Measurements from ENCODE around the gene SPECC1. TPM values are rescaled to one million over a fixed set of nuclear protein-coding genes. Genes with fewer than 3 reads are reported as not detected.
A peak's percentile ranks its signal among the peaks of the same experiment; 100 is the strongest.

SPECC1 gene
- total RNA-seq, 1 donor from 2014 or later = 6.0 TPM

DNA sequence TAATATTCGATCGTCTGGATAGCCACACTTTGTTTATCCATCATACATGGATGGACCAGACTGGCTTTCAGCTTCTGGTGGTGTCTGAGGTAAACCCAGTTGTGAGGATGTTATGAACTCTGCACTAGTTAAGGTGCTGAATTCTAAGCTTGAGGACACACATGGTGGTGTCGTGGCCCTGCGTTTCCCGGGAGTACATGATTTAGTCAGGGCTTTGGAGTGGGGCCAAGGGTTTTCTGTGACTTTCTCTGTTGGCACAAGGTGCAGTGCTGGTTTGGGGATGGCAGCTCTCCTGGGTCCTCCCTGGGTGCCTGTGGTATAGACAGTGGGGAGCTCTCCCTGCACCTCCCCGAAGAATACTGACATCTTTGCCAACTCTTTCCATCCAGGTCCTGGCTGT lies 116.6 kb downstream of the SPECC1 start:
- H3K9me3 Mint-ChIP-seq = no peaks in the 10 kb centered on the region
- no peaks in the 10 kb centered on the region for H3K36me3 Mint-ChIP-seq (ENCODE audit: low read depth)
- no peak overlapping the region for H3K27ac Mint-ChIP-seq
- no peaks in the 10 kb centered on the region for H3K4me1 Mint-ChIP-seq
- no peak for DNase-seq
- peaks cover 17% of the 10 kb centered on the region for H3K27me3 Mint-ChIP-seq
- H3K4me3 Mint-ChIP-seq = no peak overlapping the region
- intact Hi-C loops (cut with micrococcal nuclease) = no loop called here

DNA sequence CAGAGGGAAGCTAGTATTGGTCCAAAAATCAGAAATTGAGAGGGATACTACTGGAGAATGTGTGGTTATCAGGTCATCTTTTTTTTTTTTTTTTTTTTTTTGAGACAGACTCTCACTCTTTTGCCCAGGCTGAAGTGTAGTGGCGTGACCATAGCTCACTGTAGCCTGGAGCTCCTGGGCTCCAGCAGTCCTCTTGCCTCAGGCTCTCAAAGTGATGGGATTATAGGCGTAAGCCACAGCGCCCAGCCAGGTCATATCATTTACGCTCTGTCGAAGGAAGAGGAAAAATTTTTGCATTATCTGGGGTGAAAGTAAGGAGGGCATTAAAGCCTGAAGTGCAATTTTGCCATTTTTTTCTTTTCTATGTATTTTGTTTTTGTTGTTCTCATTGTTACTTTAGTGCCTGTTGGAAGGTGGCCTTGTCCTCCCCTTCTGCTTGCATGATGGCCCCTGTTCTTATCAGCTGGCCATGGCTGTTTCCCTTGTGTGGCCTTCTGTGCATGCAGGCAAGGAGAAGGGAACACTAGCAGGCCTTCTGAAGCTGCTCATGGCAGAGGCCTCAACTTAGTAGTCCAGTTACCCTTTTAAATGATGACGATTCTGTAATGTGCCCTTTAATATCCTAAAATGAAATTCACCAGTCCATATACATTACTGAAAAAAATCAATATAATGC lies 118.3 kb downstream of the SPECC1 start:
- Mint-ChIP-seq H3K4me1 (no peaks in the 10 kb centered on the region), H3K9me3 (no peaks in the 10 kb centered on the region), H3K27me3 (peaks cover 18% of the 10 kb centered on the region), H3K27ac (no peak overlapping the region), H3K36me3 (ENCODE audit: low read depth) (no peaks in the 10 kb centered on the region), H3K4me3 (no peak overlapping the region)
- no peak for DNase-seq
- intact Hi-C loops (cut with micrococcal nuclease) = no loop called here

DNA sequence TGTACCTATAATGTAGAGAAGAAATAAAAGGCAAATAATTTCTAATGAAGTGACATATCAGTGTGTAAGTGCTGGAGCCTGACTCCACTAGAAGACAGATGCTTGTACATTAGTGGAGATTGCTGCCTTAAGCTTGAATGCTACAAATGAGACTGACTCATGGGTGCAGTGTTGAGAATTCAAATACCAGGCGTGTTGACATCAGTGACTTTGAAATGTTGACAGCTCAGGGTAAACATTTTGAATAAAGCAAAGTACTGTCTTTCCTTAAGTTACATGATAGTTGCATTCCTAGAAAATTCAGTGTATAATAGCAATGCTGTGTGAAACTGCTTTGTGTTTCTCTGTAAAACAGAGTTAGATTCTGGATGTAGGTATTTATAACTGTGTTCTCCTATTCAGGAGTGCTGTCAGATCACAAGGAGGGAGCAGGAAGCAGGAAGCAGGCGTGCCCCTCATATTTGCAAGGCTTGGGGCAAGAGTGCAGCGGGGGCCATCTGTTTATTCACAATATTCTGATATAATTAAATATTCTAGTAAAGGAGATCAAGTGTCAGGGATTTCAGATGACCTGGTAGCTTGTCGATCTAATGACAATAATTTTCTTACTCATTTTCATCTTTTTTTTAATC lies 119.0 kb downstream of the SPECC1 start:
- H3K4me3 Mint-ChIP-seq = no peak overlapping the region
- no peaks in the 10 kb centered on the region for H3K9me3 Mint-ChIP-seq
- no peaks in the 10 kb centered on the region for H3K4me1 Mint-ChIP-seq
- no peak overlapping the region for H3K27ac Mint-ChIP-seq
- H3K36me3 Mint-ChIP-seq (ENCODE audit: low read depth) = no peaks in the 10 kb centered on the region
- DNase-seq = no peak
- H3K27me3 Mint-ChIP-seq = peaks cover 20% of the 10 kb centered on the region
- intact Hi-C loops (cut with micrococcal nuclease) = no loop called here

DNA sequence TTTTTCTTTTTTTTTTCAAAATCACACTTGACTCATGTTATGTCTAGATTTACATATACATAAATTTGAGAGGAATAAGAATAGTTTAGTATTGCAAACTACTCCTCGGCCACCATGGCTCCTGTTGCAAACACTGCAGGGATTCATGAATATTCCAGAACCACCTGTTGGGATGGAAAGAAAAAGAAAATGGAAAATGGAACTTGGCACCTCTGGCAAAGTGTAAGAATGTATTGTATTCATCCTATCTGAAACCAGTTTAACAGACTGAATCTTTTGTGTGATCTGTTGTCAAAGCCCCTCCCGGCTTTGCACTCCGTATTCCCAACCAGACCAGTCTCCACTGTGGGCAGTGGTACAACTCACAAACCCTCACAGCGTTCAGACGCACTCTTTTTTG lies 124.4 kb downstream of the SPECC1 start:
- H3K4me3 Mint-ChIP-seq = no peak overlapping the region
- H3K9me3 Mint-ChIP-seq = no peaks in the 10 kb centered on the region
- intact Hi-C loops (cut with micrococcal nuclease) = no loop called here
- H3K4me1 Mint-ChIP-seq = no peaks in the 10 kb centered on the region
- H3K27ac Mint-ChIP-seq = no peak overlapping the region
- no peak for DNase-seq
- no peaks in the 10 kb centered on the region for H3K36me3 Mint-ChIP-seq (ENCODE audit: low read depth)
- H3K27me3 Mint-ChIP-seq = peaks cover 14% of the 10 kb centered on the region

DNA sequence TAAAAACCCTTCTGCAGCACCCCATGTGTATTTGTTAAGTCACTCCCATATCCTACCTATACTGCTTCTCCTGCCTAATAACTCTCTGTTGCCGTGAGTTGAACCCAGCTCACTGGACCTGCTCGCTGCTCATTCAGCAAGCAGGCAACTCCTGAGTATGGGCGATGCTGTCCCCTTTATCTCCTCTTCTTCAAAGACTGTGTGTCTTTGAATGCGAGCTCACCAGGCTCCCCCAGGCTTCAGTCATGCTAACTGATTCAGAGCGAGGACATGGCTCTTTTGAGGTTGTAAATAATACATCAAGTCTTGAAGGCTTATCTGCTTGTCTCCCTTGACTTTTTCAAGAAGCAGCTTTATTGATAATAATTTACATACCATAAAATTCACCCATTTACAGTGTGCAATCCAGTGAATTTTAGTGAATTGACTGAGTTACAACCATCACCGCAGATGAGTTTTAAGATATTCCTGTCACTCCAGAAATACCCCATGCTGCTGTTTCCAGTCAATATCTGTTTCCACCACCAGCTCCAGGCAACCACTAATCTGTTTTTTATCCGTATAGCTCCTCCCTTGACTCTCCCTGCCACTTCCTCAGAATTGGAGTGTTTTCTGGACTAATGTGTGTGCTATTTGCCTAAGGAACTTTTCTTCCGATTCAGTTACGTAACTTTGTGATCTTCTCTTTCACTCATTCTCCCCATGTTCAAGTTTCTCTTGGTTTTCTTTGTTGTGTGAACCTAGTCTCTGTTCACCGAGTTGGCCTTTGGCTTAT lies 132.2 kb downstream of the SPECC1 start:
- Mint-ChIP-seq H3K4me1 (no peaks in the 10 kb centered on the region), H3K27me3 (peaks cover 12% of the 10 kb centered on the region), H3K9me3 (no peaks in the 10 kb centered on the region), H3K27ac (no peak overlapping the region), H3K4me3 (no peak overlapping the region), H3K36me3 (ENCODE audit: low read depth) (no peaks in the 10 kb centered on the region)
- intact Hi-C loops (cut with micrococcal nuclease) = no loop called here
- DNase-seq = no peak

DNA sequence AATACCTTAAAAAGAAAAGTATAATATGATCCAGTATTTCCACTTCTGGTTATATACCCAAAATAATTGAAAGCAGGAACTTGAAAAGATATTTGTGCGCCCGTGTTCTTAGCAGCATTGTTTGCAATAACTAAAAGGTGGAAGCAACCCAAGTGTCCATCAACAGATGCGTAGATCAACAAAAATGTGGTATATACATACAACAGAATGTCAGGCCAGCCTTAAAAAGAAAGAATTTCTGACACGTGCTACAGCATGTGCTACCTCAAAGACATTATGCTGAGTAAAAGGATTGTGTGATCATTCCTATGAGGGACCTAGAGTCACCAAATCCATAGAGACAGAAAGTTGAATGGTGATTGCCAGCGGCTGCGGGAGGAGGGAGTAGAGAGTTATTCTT lies 133.1 kb downstream of the SPECC1 start:
- peaks cover 12% of the 10 kb centered on the region for H3K27me3 Mint-ChIP-seq
- no peak overlapping the region for H3K4me3 Mint-ChIP-seq
- no peak overlapping the region for H3K27ac Mint-ChIP-seq
- H3K4me1 Mint-ChIP-seq = no peaks in the 10 kb centered on the region
- no peaks in the 10 kb centered on the region for H3K36me3 Mint-ChIP-seq (ENCODE audit: low read depth)
- intact Hi-C loops (cut with micrococcal nuclease) = no loop called here
- DNase-seq = no peak
- H3K9me3 Mint-ChIP-seq = no peaks in the 10 kb centered on the region

DNA sequence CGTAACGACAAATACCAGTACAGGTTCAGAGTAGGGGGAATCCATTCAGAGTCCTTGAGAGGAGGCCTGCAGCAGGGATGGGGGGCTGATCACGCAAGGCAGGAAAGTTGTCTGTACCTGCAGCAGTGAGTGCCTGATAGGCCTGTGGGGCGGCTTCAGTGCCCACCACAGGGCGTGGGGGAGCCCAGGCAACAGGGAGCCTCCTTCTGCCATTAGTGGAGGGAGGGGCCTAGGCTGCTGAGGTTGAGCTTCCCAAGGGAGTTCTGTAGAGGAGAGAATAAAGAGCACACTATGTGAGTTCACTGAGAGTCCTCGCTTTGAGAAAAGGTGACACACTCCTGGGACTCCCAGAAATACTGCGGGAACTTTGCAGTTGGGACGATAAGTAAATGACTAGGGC lies 134.6 kb downstream of the SPECC1 start:
- peaks cover 11% of the 10 kb centered on the region for H3K27me3 Mint-ChIP-seq
- DNase-seq = no peak
- H3K4me1 Mint-ChIP-seq = no peaks in the 10 kb centered on the region
- no peak overlapping the region for H3K27ac Mint-ChIP-seq
- H3K36me3 Mint-ChIP-seq (ENCODE audit: low read depth) = no peaks in the 10 kb centered on the region
- intact Hi-C loops (cut with micrococcal nuclease) = no loop called here
- H3K4me3 Mint-ChIP-seq = no peak overlapping the region
- H3K9me3 Mint-ChIP-seq = no peaks in the 10 kb centered on the region

DNA sequence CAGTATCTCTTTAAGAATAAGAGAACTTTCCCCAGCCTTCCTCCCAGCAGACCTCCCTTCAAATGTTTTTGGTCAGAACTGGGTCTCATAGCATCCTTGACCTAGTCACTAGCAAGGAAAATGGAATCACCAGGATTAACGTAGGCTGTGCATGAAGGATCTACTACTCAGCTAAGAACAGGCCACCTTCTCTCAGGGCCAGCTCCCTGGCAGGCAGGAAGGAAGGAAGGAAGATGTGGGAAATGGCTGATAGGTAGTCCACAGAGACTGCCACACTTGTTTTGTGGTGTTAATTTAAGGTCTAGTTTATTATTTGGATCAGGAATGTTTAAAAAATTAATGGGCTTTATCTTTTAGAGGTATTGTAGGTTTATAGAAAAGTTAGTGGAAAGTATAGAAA lies 136.4 kb downstream of the SPECC1 start:
- Mint-ChIP-seq H3K27ac (no peak overlapping the region), H3K36me3 (ENCODE audit: low read depth) (no peaks in the 10 kb centered on the region), H3K4me1 (no peaks in the 10 kb centered on the region), H3K9me3 (no peaks in the 10 kb centered on the region), H3K4me3 (no peak overlapping the region), H3K27me3 (peaks cover 10% of the 10 kb centered on the region)
- DNase-seq = no peak
- intact Hi-C loops (cut with micrococcal nuclease) = no loop called here

DNA sequence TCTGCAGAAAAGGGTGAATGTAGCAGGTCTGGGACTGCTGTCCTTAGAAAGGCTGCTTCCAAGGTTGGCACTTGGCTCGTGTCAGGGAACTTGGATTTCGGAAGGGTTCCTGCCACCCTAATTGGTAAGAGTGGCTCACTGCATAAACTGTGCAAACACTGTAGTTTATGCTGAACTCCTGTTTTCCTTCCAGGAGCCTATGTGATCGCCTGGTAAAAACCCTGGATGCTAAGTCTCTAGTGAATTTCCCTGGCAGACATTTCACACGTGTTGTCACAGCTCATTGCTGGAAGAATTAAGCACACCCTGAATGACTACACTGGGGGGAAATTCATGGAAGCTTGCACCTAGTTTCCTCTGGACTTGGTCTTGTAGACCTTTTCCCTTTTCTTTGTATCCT lies 140.1 kb downstream of the SPECC1 start:
- Mint-ChIP-seq H3K36me3 (ENCODE audit: low read depth) (no peaks in the 10 kb centered on the region), H3K27ac (no peak overlapping the region), H3K27me3 (peaks cover 2% of the 10 kb centered on the region), H3K4me1 (no peaks in the 10 kb centered on the region), H3K4me3 (no peak overlapping the region), H3K9me3 (no peaks in the 10 kb centered on the region)
- intact Hi-C loops (cut with micrococcal nuclease) = no loop called here
- no peak for DNase-seq

DNA sequence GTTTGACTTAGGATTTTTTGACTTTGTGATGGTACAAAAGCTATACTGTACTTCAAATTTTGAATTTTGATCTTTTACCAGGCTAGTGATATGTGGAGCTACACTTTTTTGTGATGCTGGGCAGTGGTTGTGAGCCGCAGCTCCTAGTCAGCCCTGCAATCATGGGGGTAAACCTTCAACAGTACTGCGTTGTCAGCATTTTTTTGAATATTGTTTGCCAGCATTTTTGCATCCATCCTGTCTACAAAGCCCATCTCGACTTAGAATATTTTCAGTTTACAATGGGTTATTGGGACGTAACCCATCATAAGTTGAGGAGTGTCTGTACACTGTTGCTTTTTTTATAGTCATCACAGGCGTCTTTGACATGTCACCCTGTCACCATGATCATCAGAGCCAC lies 142.0 kb downstream of the SPECC1 start:
- H3K4me1 Mint-ChIP-seq = peaks cover 5% of the 10 kb centered on the region
- no peak overlapping the region for H3K27ac Mint-ChIP-seq
- no peaks in the 10 kb centered on the region for H3K9me3 Mint-ChIP-seq
- H3K36me3 Mint-ChIP-seq (ENCODE audit: low read depth) = no peaks in the 10 kb centered on the region
- H3K27me3 Mint-ChIP-seq = peaks cover 3% of the 10 kb centered on the region
- intact Hi-C loops (cut with micrococcal nuclease) = no loop called here
- DNase-seq = no peak
- no peak overlapping the region for H3K4me3 Mint-ChIP-seq

DNA sequence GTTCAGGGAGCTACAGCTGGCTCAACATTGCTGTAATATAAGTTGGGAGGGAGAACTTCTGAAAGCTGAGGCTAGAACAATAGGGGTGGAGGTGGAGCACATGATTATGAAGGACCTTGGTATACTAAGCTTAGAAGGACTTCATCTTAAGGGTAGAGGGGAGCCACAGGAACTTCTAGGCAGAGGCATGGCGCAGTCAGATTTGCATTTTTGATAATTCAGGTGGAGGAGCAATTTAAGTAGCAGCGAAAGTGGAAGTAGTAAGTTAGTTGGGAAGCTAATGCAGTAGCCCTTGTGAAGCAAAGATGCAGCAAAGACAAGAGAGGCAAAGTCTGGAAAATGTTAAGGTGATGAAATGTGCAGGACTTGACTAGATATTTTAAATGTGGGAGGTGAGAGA lies 144.1 kb downstream of the SPECC1 start:
- Mint-ChIP-seq H3K4me3 (no peak overlapping the region), H3K27me3 (peaks cover 13% of the 10 kb centered on the region), H3K9me3 (no peaks in the 10 kb centered on the region), H3K27ac (no peak overlapping the region), H3K4me1 (peaks cover 8% of the 10 kb centered on the region), H3K36me3 (ENCODE audit: low read depth) (no peaks in the 10 kb centered on the region)
- intact Hi-C loops (cut with micrococcal nuclease) = no loop called here
- no peak for DNase-seq

DNA sequence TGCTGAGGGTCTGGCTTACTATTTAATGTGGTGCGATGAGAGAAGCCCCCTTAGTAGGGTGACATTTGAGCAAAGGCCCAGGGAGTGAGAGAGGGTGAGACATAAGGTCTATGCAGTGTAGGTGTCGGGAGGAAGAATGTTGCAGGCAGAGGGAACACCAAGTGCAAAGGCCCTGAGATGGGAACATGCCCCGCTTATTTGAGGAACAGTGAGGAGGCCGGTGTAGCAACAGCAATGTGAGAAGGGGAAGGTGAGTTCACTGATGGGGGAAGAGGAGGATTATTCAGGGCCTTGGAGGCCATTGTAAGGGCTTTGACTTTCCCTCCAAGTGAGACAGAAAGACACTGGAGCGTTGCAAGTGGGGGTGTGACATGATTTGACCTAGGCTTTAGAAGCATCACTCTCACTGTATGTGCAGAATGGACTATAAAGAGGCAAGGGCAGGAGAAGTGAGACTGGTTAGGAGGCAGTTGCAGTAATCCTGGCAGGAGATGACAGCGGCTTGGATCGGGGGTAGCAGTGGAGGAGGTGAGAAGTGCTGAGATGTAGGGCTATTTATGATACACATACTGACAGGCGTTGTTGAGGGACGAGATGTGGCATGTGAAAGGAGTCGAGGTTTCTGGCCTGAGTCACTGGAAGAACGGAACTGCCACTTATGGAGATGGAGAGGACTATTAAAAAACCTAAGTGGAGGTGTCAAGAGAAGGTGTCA lies 145.3 kb downstream of the SPECC1 start:
- intact Hi-C loops (cut with micrococcal nuclease) = no loop called here
- no peak for DNase-seq

DNA sequence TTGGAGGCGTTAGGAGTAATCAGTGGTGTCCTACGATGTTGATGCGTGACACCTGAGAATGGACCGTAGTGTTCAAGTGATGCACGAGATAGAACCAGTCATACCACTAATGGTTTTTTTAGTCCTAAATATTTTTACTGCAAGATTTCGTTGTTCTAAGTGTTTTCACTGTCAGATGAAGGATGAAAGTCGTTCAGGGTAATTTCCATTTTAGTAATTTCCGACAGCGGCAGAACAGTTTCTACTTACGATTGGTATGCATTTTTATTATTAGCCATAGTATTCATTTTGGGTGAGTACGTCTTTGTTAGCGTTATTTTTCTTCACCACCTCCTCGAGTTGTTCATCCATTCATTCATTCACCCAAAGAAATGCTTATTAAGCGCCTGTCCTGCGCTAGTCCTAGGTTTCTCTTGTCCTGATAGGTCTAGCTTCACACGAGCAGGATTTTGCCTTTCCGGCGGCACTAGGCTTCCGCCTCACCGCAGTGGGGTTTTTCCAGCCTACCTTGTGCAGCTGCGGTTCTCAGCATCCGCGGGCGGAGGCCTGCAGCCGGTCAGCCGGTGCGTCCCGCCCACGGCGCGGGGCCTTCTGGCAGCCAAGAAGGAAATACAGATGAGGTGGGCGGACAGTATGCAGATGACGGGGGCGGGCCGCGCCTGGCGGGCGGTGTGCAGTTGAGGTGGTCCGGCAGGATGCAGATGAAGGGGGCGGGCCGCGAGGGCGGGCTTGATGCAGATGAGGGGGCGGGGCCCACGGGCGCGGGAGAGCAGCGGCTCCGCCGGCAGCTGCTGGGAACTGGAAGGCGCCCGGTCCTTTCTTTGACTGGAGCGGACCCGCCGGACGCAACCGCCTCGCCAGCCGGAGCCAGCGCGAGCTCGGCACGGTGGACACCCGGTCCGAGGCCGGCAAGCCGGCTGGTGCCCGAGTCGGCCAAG lies 146.4 kb downstream of the SPECC1 start:
- no peak overlapping the region for H3K4me3 Mint-ChIP-seq
- intact Hi-C loops (cut with micrococcal nuclease) = loop anchor here (1.0 kb wide), 2 partner anchors 79 to 177 kb away; no protein-coding TSS in a partner anchor
- peak overlapping the region; percentile 88 for H3K27ac Mint-ChIP-seq
- peak; percentile 99 for DNase-seq
- H3K36me3 Mint-ChIP-seq (ENCODE audit: low read depth) = no peaks in the 10 kb centered on the region
- H3K4me1 Mint-ChIP-seq = peaks cover 8% of the 10 kb centered on the region
- peaks cover 21% of the 10 kb centered on the region for H3K27me3 Mint-ChIP-seq
- no peaks in the 10 kb centered on the region for H3K9me3 Mint-ChIP-seq

More for the DNA sequence above, 145.3 kb downstream of the SPECC1 start:
- Mint-ChIP-seq H3K27ac (no peak overlapping the region), H3K36me3 (ENCODE audit: low read depth) (no peaks in the 10 kb centered on the region), H3K4me1 (peaks cover 8% of the 10 kb centered on the region), H3K4me3 (no peak overlapping the region), H3K9me3 (no peaks in the 10 kb centered on the region), H3K27me3 (peaks cover 18% of the 10 kb centered on the region)
